Measurements from ENCODE around the gene EPM2AIP1. TPM values are rescaled to one million over a fixed set of nuclear protein-coding genes. Genes with fewer than 3 reads are reported as not detected.
A peak's percentile ranks its signal among the peaks of the same experiment; 100 is the strongest.

Gene EPM2AIP1
- total RNA-seq, 1 experiment from 2014 or later, result 7.8 TPM

DNA sequence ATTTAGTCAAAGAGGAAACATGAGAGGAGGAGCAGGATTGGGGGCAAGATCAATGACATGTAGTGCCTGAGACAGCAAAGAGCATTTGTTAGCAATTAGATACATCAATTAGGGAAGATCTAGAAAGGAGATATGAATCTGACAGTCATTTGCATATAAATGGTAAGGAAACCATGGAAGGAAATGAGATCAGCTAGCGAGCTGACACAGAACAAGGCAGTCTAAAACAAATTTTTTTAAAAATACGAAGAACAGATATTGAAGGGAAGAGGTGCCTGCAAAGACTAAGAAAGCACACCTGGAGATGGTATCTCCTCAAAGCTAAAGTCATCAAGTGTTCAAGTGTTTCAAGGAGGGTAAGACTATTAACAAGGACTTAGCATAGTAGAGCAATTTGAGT is 4.6 kb downstream of the EPM2AIP1 start:
- H3K79me2 ChIP-seq (ENCODE audit: low read length), result peaks cover 51% of the 10 kb centered on the region
- no peaks in the 10 kb centered on the region for H3K9me2 ChIP-seq (replicated peaks; ENCODE audit: low read length)
- peaks cover 28% of the 10 kb centered on the region for H3K4me1 ChIP-seq (ENCODE audit: insufficient read depth, low read length)
- peaks cover 44% of the 10 kb centered on the region for H4K20me1 ChIP-seq (ENCODE audit: low read length)
- H3K4me3 ChIP-seq (ENCODE audit: low read length), result no peak overlapping the region
- no peaks in the 10 kb centered on the region for H3K9me3 ChIP-seq (ENCODE audit: low read length)
- peak overlapping the region; percentile 15; the same call in 1 of the 2 replicates for H3K4me2 ChIP-seq (ENCODE audit: low read length)
- intact Hi-C loops (cut with micrococcal nuclease), result no loop called here
- ChIA-PET POLR2A (ENCODE audit: unreplicated experiment) (interaction anchor here (0.5 kb wide), 1 partner anchor 1028 kb away, joined by 3 read pairs; no protein-coding TSS in a partner anchor), CTCF (no interaction called here)
- no peaks in the 10 kb centered on the region for H3F3A ChIP-seq (ENCODE audit: low read length, unreplicated experiment)
- BruUV-seq (replicated peaks), result no TSS peak
- TF ChIP-seq EZH2phosphoT487 (IDR thresholded peaks at IDR 0.05; ENCODE audit: borderline replicate concordance, low read length) (no peak), EZH2 (IDR thresholded peaks at IDR 0.05; ENCODE audit: low read length, unreplicated experiment) (no peak)
- TF ChIP-seq, protein P1, sequence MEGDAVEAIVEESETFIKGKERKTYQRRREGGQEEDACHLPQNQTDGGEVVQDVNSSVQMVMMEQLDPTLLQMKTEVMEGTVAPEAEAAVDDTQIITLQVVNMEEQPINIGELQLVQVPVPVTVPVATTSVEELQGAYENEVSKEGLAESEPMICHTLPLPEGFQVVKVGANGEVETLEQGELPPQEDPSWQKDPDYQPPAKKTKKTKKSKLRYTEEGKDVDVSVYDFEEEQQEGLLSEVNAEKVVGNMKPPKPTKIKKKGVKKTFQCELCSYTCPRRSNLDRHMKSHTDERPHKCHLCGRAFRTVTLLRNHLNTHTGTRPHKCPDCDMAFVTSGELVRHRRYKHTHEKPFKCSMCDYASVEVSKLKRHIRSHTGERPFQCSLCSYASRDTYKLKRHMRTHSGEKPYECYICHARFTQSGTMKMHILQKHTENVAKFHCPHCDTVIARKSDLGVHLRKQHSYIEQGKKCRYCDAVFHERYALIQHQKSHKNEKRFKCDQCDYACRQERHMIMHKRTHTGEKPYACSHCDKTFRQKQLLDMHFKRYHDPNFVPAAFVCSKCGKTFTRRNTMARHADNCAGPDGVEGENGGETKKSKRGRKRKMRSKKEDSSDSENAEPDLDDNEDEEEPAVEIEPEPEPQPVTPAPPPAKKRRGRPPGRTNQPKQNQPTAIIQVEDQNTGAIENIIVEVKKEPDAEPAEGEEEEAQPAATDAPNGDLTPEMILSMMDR (conservative IDR thresholded peaks at IDR 0.05; ENCODE audit: low read depth, low read length), result no peak
- no peak overlapping the region for H2AFZ ChIP-seq (ENCODE audit: low read length)
- no peak for ATAC-seq
- no peak overlapping the region for H3K9ac ChIP-seq (ENCODE audit: low read length)
- DNase-seq, result no peak
- peaks cover 31% of the 10 kb centered on the region for H3K36me3 ChIP-seq (ENCODE audit: low read depth, low read length)
- H3K27ac ChIP-seq (ENCODE audit: low read length), result no peak overlapping the region
- no peaks in the 10 kb centered on the region for H3K27me3 ChIP-seq (ENCODE audit: low read length)

- Histone ChIP-seq H3F3A (ENCODE audit: low read length, unreplicated experiment) (no peaks in the 10 kb centered on the region), H3K9me3 (ENCODE audit: low read length) (no peaks in the 10 kb centered on the region), H3K36me3 (ENCODE audit: low read depth, low read length) (peaks cover 31% of the 10 kb centered on the region), H4K20me1 (ENCODE audit: low read length) (no peaks in the 10 kb centered on the region), H3K79me2 (ENCODE audit: low read length) (no peaks in the 10 kb centered on the region), H3K4me3 (ENCODE audit: low read length) (no peak overlapping the region), H3K27me3 (ENCODE audit: low read length) (no peaks in the 10 kb centered on the region), H3K27ac (ENCODE audit: low read length) (no peak overlapping the region), H3K9me2 (replicated peaks; ENCODE audit: low read length) (no peaks in the 10 kb centered on the region), H3K4me2 (ENCODE audit: low read length) (no peak overlapping the region), H2AFZ (ENCODE audit: low read length) (no peak overlapping the region), H3K4me1 (ENCODE audit: insufficient read depth, low read length) (no peaks in the 10 kb centered on the region), H3K9ac (ENCODE audit: low read length) (no peak overlapping the region)
- ChIA-PET POLR2A (ENCODE audit: unreplicated experiment) (no interaction called here), CTCF (no interaction called here)
- no peak for DNase-seq
- TF ChIP-seq EZH2 (IDR thresholded peaks at IDR 0.05; ENCODE audit: low read length, unreplicated experiment) (no peak), EZH2phosphoT487 (IDR thresholded peaks at IDR 0.05; ENCODE audit: borderline replicate concordance, low read length) (no peak)
- TF ChIP-seq, protein P1 (conservative IDR thresholded peaks at IDR 0.05; ENCODE audit: low read depth, low read length), result no peak
- ATAC-seq, result no peak
- intact Hi-C loops (cut with micrococcal nuclease), result no loop called here
- BruUV-seq (replicated peaks), result no TSS peak
These were observed 11.9 kb downstream of the EPM2AIP1 start for GRCh38 chr3:36981006-36981405.

DNA sequence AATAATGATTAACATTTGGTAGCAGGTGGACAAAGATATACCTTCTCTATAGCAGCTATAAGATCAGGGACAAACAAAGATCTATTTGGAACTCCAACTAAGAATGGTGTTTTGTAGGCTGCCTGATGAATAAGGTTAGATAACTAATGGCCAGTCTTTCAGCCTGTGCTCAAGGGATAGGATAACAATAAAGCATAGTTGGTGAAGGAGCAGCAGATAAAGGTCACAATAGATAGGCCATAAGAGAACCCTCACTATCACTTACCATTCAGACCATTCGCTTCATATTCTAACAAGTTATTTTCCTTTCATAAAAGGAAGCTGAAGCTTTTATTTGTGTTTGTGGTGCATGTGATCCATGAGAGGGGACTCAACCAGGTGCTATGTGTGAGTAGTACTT is 19.8 kb downstream of the EPM2AIP1 start:
- no peak for TF ChIP-seq EZH2 (IDR thresholded peaks at IDR 0.05; ENCODE audit: low read length, unreplicated experiment)
- TF ChIP-seq EZH2phosphoT487 (IDR thresholded peaks at IDR 0.05; ENCODE audit: borderline replicate concordance, low read length), result no peak
- TF ChIP-seq, protein P1 (conservative IDR thresholded peaks at IDR 0.05; ENCODE audit: low read depth, low read length), result no peak
- Histone ChIP-seq H3K79me2 (ENCODE audit: low read length) (no peaks in the 10 kb centered on the region), H4K20me1 (ENCODE audit: low read length) (no peaks in the 10 kb centered on the region), H3K9me2 (replicated peaks; ENCODE audit: low read length) (no peaks in the 10 kb centered on the region), H3K4me2 (ENCODE audit: low read length) (no peak overlapping the region), H3K9me3 (ENCODE audit: low read length) (no peaks in the 10 kb centered on the region), H3F3A (ENCODE audit: low read length, unreplicated experiment) (no peaks in the 10 kb centered on the region), H2AFZ (ENCODE audit: low read length) (no peak overlapping the region), H3K27me3 (ENCODE audit: low read length) (no peaks in the 10 kb centered on the region), H3K27ac (ENCODE audit: low read length) (no peak overlapping the region), H3K36me3 (ENCODE audit: low read depth, low read length) (no peaks in the 10 kb centered on the region), H3K4me3 (ENCODE audit: low read length) (no peak overlapping the region), H3K4me1 (ENCODE audit: insufficient read depth, low read length) (peaks cover 3% of the 10 kb centered on the region; the same call in 1 of the 2 replicates), H3K9ac (ENCODE audit: low read length) (no peak overlapping the region)
- ChIA-PET CTCF (no interaction called here), POLR2A (ENCODE audit: unreplicated experiment) (no interaction called here)
- intact Hi-C loops (cut with micrococcal nuclease), result no loop called here
- DNase-seq (no peak), ATAC-seq (no peak)
- BruUV-seq (replicated peaks), result no TSS peak
